Skeletal muscle tissue (tissue), 4 donors: ENCODE measurements around the gene SERPINB6. TPM values are rescaled to one million over a fixed set of nuclear protein-coding genes. Genes with fewer than 3 reads are reported as not detected.

Source experiments
- H3K27ac ChIP-seq: one replicate; pipeline ENCODE4 v1.7.0; 2013; ENCODE audit warnings: mild to moderate bottlenecking, low read depth, low read length, inconsistent platforms
- H3K27me3 ChIP-seq, 3 donors: one replicate each; pipeline ENCODE4 v1.7.0; 2013; ENCODE audit warnings: low read length in 3 of 3; ENCODE audit not compliant: control insufficient read depth in 3 of 3, insufficient read depth in 3 of 3
- H3K36me3 ChIP-seq, 3 donors: one replicate each; pipeline ENCODE4 v1.7.0; 2013; ENCODE audit warnings: low read length in 3 of 3; ENCODE audit not compliant: control insufficient read depth in 3 of 3, insufficient read depth in 3 of 3
- H3K4me1 ChIP-seq, 3 donors: one replicate each; pipeline ENCODE4 v1.7.0; 2013; ENCODE audit warnings: low read length in 3 of 3, mild to moderate bottlenecking in 3 of 3; ENCODE audit not compliant: control insufficient read depth in 3 of 3, insufficient read depth in 3 of 3
- H3K4me3 ChIP-seq, 3 donors: one replicate each; pipeline ENCODE4 v1.7.0; 2013; ENCODE audit warnings: low read length in 3 of 3
- H3K9ac ChIP-seq, 3 donors: one replicate each; pipeline ENCODE4 v1.7.0; 2013; ENCODE audit warnings: low read length in 3 of 3, mild to moderate bottlenecking in 3 of 3, moderate library complexity in 2 of 3, low read depth in 1 of 3
- H3K9me3 ChIP-seq, 3 donors: one replicate each; pipeline ENCODE4 v1.7.0; 2013; ENCODE audit warnings: low read length in 3 of 3; ENCODE audit not compliant: control insufficient read depth in 3 of 3
- total RNA-seq: library from RNA; depleted of rRNA; stranded (reverse); fragments of >200 nt; gene quantifications from one replicate; pipeline ENCODE4 v1.2.3, GENCODE V29; 2014
- donor health status: Osteomylitis.

The SERPINB6 gene
- total RNA-seq, 1 donor from 2014 or later, result 52.7 TPM

GRCh38 chr6:2959909-2960719 is 11.3 kb downstream of the SERPINB6 start:
- H3K9me3 ChIP-seq, result no peaks in the 10 kb centered on the region
- H3K4me3 ChIP-seq, result no peak overlapping the region
- peaks cover 41 to 57% (median 54%) of the 10 kb centered on the region in 3 donors for H3K4me1 ChIP-seq
- no peak overlapping the region for H3K27ac ChIP-seq
- peaks cover 4 to 12% (median 5%) of the 10 kb centered on the region in 3 donors for H3K36me3 ChIP-seq
- no peak overlapping the region for H3K9ac ChIP-seq
- H3K27me3 ChIP-seq, result no peaks in the 10 kb centered on the region

GRCh38 chr6:2958776-2959175 is 12.6 kb downstream of the SERPINB6 start:
- Histone ChIP-seq H3K4me3 (no peak overlapping the region), H3K36me3 (peaks cover 4 to 12% (median 5%) of the 10 kb centered on the region in 3 donors), H3K27ac (peak overlapping the region; percentile 23), H3K27me3 (no peaks in the 10 kb centered on the region), H3K9me3 (no peaks in the 10 kb centered on the region), H3K9ac (no peak overlapping the region), H3K4me1 (peaks cover 41 to 56% (median 53%) of the 10 kb centered on the region in 3 donors)

- Histone ChIP-seq H3K4me1 (peaks cover 41 to 52% (median 48%) of the 10 kb centered on the region in 3 donors), H3K9me3 (no peaks in the 10 kb centered on the region), H3K4me3 (peak overlapping the region in 1 of 3 donors; percentile 29), H3K27me3 (no peaks in the 10 kb centered on the region), H3K36me3 (peaks cover 4 to 12% (median 5%) of the 10 kb centered on the region in 3 donors), H3K9ac (peak overlapping the region in 1 of 3 donors; percentile 72), H3K27ac (peak overlapping the region; percentile 23)
These were observed 13.0 kb downstream of the SERPINB6 start for GRCh38 chr6:2958331-2958711.

- Histone ChIP-seq H3K4me3 (peak overlapping the region in 1 of 3 donors; percentile 29), H3K27ac (peak overlapping the region; percentile 23), H3K9me3 (no peaks in the 10 kb centered on the region), H3K4me1 (peaks cover 44 to 53% (median 47%) of the 10 kb centered on the region in 3 donors), H3K27me3 (no peaks in the 10 kb centered on the region), H3K36me3 (peaks cover 4 to 12% (median 5%) of the 10 kb centered on the region in 3 donors), H3K9ac (peak overlapping the region in 1 of 3 donors; percentile 72)
These were observed 13.6 kb downstream of the SERPINB6 start for GRCh38 chr6:2957696-2958330.

- Histone ChIP-seq H3K9me3 (no peaks in the 10 kb centered on the region), H3K27me3 (no peaks in the 10 kb centered on the region), H3K9ac (peak overlapping the region in 1 of 3 donors; percentile 72), H3K27ac (peak overlapping the region; percentile 23), H3K4me1 (peaks cover 40 to 52% (median 44%) of the 10 kb centered on the region in 3 donors), H3K4me3 (no peak overlapping the region), H3K36me3 (peaks cover 4 to 12% (median 5%) of the 10 kb centered on the region in 3 donors)
These were observed 14.3 kb downstream of the SERPINB6 start for GRCh38 chr6:2956930-2957685.

- H3K36me3 ChIP-seq, result peaks cover 11 to 17% (median 11%) of the 10 kb centered on the region in 3 donors
- H3K27ac ChIP-seq, result peak overlapping the region; percentile 2
- H3K4me1 ChIP-seq, result peaks cover 14 to 23% (median 22%) of the 10 kb centered on the region in 3 donors
- no peak overlapping the region for H3K4me3 ChIP-seq
- peak overlapping the region in 1 of 3 donors; percentile 57 for H3K9ac ChIP-seq
- H3K27me3 ChIP-seq, result no peaks in the 10 kb centered on the region
- no peaks in the 10 kb centered on the region for H3K9me3 ChIP-seq
These were observed 18.3 kb downstream of the SERPINB6 start for GRCh38 chr6:2953098-2953497.

GRCh38 chr6:2952557-2953095 is 18.7 kb downstream of the SERPINB6 start:
- Histone ChIP-seq H3K4me1 (peaks cover 14 to 22% (median 21%) of the 10 kb centered on the region in 3 donors), H3K36me3 (peaks cover 14 to 22% (median 15%) of the 10 kb centered on the region in 3 donors), H3K27ac (peak overlapping the region; percentile 28), H3K9me3 (no peaks in the 10 kb centered on the region), H3K4me3 (peak overlapping the region in 1 of 3 donors; percentile 50), H3K9ac (peak overlapping the region in 1 of 3 donors; percentile 57), H3K27me3 (no peaks in the 10 kb centered on the region)

- Histone ChIP-seq H3K27me3 (no peaks in the 10 kb centered on the region), H3K4me3 (no peak overlapping the region), H3K9ac (no peak overlapping the region), H3K27ac (peak overlapping the region; percentile 28), H3K36me3 (peaks cover 15 to 23% (median 18%) of the 10 kb centered on the region in 3 donors), H3K4me1 (peaks cover 14 to 21% (median 20%) of the 10 kb centered on the region in 3 donors), H3K9me3 (no peaks in the 10 kb centered on the region)
These were observed 19.6 kb downstream of the SERPINB6 start for GRCh38 chr6:2951728-2952127.

- Histone ChIP-seq H3K36me3 (peaks cover 15 to 23% (median 18%) of the 10 kb centered on the region in 3 donors), H3K27ac (no peak overlapping the region), H3K9me3 (no peaks in the 10 kb centered on the region), H3K27me3 (no peaks in the 10 kb centered on the region), H3K4me1 (peaks cover 15 to 20% (median 19%) of the 10 kb centered on the region in 3 donors), H3K9ac (no peak overlapping the region), H3K4me3 (no peak overlapping the region)
These were observed 20.7 kb downstream of the SERPINB6 start for GRCh38 chr6:2950713-2951112.
